Endometrium (tissue), 2 donors: ENCODE measurements around the gene JOSD2.

ENCODE experiments used
- FAIRE-seq: peaks from 2 replicates; lab custom pipeline; 2012; peaks lifted over from hg19 to GRCh38; lab: Jason Lieb, UNC
- donor health status: control.
- donor health status: control.

JOSD2 gene

GRCh38 chr19:50512999-50513745 is 2.2 kb upstream of the JOSD2 start:
- no peak for FAIRE-seq

GRCh38 chr19:50512112-50512998 is 1.4 kb upstream of the JOSD2 start:
- no peak for FAIRE-seq

GRCh38 chr19:50510700-50511068 is 307 bp downstream of the JOSD2 start:
- FAIRE-seq: no peak

GRCh38 chr19:50510121-50510670 is 795 bp downstream of the JOSD2 start:
- no peak for FAIRE-seq

GRCh38 chr19:50509366-50509765 is 1.6 kb downstream of the JOSD2 start:
- no peak for FAIRE-seq

- no peak for FAIRE-seq
Observed at GRCh38 chr19:50508843-50509190, 2.2 kb downstream of the JOSD2 start.

- FAIRE-seq: no peak
Observed at GRCh38 chr19:50507376-50507775, 3.6 kb downstream of the JOSD2 start.

GRCh38 chr19:50506700-50507099 is 4.3 kb downstream of the JOSD2 start:
- no peak for FAIRE-seq

GRCh38 chr19:50505856-50506611 is 5.0 kb downstream of the JOSD2 start:
- no peak for FAIRE-seq

- FAIRE-seq: no peak
Observed at GRCh38 chr19:50501568-50502475, 9.2 kb downstream of the JOSD2 start.

GRCh38 chr19:50501186-50501567 is 9.8 kb downstream of the JOSD2 start:
- FAIRE-seq: no peak

- FAIRE-seq: no peak
Observed at GRCh38 chr19:50500753-50501151, 10.2 kb downstream of the JOSD2 start.

- FAIRE-seq: no peak
Observed at GRCh38 chr19:50500060-50500752, 10.8 kb downstream of the JOSD2 start.

GRCh38 chr19:50498219-50499056 is 12.6 kb downstream of the JOSD2 start:
- FAIRE-seq: no peak

- FAIRE-seq: no peak
Observed at GRCh38 chr19:50497022-50497405, 14.0 kb downstream of the JOSD2 start.

- no peak for FAIRE-seq
Observed at GRCh38 chr19:50496189-50497021, 14.6 kb downstream of the JOSD2 start.

GRCh38 chr19:50495020-50495531 is 15.9 kb downstream of the JOSD2 start:
- FAIRE-seq: no peak

- no peak for FAIRE-seq
Observed at GRCh38 chr19:50494186-50495019, 16.6 kb downstream of the JOSD2 start.
